Stimulated activated CD4-positive, alpha-beta T cell treated with anti-CD3 and anti-CD28 coated beads, Interleukin-15, amount 100 ng/mL, for 48 hours (primary cell): ENCODE results near the gene OR2T27.
"Not testable (repeated sequence)": the region's sequence is repeated elsewhere in the genome, so short reads cannot be mapped to it uniquely, and the experiment has no call there.

Experiments used
- DNase-seq, 2 donors: peaks; one replicate each; pipeline ENCODE4 v3.0.0-alpha.2; 2020; ENCODE audit warnings: low read depth in 2 of 2

OR2T27 gene

DNA sequence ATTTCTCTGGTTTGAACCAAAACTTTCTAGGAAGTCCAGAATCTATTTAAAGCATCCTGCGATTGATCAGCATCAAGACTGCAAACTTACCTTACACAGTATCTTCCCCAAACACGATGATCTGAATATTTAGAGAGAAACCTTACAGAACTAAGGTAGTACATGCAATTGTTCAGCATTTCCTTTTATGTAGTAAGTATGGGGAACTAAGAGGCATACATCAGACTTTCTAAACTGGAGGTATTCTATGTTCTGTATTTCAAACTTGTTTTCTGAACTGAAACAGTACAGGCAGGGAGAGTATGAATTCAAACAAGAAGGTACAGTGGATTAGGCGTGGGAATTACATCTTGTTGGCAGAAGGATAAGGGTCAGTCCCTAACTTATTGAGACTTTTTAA lies at the start of gene OR2T27:
Gene OR2T27 (minus strand): TSS at position 175 of the 400 bp plus-strand sequence. CDS start 4,644 bp downstream, outside the sequence.
- DNase-seq, result not testable (repeated sequence)

DNA sequence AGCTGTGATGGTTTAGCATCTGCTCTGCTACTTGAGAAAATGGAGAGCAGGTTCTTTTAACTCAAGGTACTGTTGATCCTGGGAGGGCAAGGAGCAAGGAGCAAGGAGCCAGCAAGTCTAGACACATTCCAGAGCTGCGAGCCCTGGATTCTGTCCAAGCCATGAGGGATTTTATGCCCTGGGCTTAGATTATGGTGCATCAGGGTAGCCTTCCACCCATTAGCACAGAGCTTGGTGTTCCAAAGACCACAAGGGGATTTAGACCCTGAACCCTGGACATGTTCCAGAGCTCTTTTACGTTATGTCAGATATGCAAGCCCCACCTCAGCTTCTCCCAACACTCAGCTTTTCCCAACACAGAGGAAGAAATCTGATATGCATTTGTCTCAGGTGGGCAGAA lies 49.3 kb upstream of the OR2T27 start:
- no peak for DNase-seq

- no peak for DNase-seq
Observed at GRCh38 chr1:248703674-248704073, 48.3 kb upstream of the OR2T27 start.

GRCh38 chr1:248702714-248703113 lies 47.4 kb upstream of the OR2T27 start, which contains the start of gene OR14I1:
OR14I1 (minus strand) TSS chr1:248702766.
- DNase-seq, result no peak

DNA sequence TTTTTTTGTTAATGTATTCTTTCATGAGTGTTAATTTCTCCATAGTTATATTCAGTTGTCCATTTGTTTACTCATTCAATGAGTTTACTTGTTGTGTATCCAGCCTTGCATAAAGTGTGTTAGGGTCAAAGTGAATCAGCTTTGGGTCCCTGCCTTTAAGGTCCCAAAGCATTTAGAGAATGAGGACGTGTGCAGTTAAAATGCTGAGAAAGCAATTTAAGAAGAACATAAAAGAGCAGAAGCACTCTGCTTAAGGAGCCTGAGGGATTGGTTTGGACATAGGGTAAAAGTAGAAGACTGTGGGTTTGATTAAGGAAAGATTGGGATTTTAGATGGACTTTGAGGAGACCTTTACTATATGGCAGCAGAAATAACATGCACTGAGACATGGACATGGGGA lies 43.8 kb upstream of the OR2T27 start:
- no peak for DNase-seq

GRCh38 chr1:248697907-248698306 lies 42.6 kb upstream of the OR2T27 start:
- DNase-seq, result no peak

GRCh38 chr1:248696774-248697173 lies 41.4 kb upstream of the OR2T27 start:
- DNase-seq, result no peak

- DNase-seq, result no peak
Observed at GRCh38 chr1:248696261-248696660, 40.9 kb upstream of the OR2T27 start.

DNA sequence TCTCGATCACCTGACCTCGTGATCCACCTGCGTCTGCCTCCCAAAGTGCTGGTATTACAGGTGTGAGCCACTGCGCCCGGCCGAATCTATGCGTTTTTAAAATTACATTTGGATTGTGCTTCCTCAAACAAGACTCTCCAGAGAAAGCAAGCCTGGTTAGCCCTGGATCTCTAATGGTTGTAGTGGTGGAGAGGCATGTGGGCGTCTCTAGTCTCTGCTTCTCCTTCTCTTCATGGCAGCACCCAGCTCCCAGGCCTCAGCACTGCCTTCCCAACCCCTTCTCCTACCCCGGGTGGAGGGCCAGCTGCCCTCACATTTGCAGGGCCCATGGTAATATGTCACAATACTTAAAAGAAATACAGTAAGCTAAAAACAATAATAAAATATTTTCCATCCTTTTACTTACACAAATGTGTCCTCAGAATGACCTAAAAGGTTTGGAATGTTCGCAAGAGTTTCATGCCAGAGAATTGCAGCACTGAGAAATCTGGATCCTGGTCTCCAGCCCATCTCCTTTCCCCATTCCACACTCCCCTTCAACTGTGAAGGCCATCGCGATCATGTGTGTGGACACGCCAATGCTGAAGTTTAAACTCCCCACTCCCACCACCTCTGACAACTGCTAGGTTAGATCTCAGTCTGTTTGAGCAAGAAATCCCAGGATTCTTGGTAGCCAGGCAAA lies 40.3 kb upstream of the OR2T27 start:
- DNase-seq, result no peak

- DNase-seq, result no peak
Observed at GRCh38 chr1:248691567-248692155, 36.3 kb upstream of the OR2T27 start.

- no peak for DNase-seq
Observed at GRCh38 chr1:248688527-248689298, 33.4 kb upstream of the OR2T27 start.

DNA sequence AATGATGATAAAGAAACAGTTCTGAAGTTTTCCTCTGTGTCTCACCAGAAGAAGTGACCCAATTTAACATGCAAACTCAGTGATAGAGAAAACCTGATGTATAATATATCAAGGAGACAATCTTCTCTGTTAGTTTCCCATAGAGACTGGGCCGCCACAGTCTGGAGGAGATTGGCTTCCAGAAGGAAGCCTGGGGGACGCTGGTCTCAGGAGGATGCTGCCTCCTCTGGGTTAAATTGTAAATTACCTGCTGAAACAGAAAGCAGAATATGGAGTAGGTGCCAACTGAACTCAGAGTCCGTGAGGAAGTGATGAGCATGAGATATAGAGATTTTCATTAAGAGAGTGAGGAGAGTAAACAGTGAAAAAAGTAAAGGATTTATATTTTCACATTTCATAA lies 31.5 kb upstream of the OR2T27 start:
- no peak for DNase-seq

DNA sequence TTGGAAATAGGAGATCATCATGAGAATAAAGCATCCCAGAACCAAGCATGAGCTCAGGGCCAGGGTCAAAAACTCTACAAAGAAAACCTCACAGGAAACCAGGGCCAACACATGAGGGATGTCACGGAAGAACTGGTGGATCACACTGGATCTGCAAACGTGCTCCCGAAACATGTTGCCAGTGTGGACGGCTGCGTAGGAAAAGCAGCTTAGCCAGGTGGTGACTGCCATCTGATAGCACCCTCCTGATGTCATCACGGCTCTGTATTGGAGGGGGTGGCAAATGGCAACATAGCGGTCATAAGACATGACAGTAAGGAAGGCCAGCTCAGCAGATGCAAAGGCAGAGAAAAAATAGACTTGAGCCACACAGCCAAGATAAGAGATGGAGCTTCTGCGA lies 26.3 kb upstream of the OR2T27 start:
- no peak for DNase-seq

GRCh38 chr1:248670003-248670402 lies 14.7 kb upstream of the OR2T27 start:
- no peak for DNase-seq

DNA sequence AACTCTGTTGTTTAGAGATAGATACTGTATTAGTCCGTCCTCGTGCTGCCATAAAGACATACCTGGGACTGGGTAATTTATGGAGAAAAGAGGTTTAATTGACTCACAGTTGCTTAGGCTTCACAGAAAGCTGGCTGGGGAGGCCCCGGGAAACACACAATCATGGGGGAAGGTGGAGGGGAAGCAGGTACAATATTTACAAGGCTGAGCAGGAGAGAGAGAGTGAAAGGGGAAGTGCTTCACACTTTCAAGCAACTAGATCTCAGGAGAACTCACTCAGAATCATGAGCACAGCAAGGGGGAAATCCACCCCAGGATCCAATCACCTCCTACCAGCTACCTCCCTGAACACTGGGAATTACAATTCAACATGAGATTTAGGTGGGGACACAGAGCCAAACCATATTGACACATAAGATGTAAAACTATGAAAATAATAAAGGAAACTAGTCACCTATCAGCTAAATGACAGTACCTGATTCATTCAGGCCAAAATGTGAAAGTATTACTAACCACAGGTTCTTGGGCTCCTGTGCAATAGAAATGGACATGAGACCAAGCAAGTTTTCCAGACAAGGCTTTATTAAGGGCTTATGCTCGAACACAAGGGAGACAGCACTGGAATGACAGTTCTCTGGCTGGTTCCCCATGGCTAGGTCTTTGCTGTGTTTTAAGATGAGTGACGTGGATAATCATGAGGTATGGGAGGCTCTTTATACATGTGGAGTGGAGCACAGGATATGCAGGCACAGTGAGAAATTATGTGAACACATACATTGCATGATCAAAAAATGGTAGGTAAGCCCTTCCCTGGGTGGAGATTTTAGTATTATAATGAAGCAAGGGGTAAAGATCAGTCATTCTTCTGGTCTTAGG lies 8.4 kb upstream of the OR2T27 start:
- not testable (repeated sequence) for DNase-seq

- not testable (repeated sequence) for DNase-seq
Observed at GRCh38 chr1:248656797-248657196, 1.5 kb upstream of the OR2T27 start.

DNA sequence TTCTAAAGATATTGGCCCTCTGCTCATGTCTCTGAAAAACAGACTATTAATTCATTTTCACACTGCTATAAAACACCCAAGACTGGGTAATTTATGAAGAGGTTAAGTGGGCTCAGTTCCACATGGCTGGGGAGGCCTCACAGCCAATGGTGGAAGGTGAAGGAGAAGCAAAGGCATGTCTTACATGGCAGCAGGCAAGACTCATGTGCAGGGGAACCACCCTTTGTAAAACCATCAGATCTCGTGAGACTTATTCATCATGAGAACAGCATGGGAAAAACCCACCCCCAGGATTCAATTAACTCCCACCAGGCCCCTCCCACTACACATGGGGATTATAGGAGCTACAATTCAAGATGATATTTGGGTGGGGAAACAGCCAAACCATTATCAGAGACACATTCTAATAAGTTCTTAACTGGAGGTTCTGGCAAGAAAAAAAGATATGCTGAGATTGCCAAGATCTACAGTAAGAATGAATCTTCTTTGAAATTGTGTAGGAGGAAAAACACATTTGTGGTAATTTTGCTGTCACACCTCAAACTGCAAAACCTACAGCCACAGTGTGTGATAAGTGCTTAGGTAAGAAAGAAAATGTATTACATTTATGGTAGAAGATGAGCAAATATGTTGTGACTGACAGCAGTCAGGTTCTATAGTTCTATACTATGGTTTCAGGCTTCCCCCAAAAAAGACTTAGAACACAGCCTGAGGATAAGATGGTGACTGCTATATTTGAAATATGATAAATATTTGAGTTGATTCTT lies 6.4 kb downstream of the OR2T27 start:
- DNase-seq, result not testable (repeated sequence)

- DNase-seq, result not testable (repeated sequence)
Observed at GRCh38 chr1:248645178-248645577, 10.2 kb downstream of the OR2T27 start, which contains the start of gene OR2T35. OR2T35 (minus strand) TSS chr1:248645278; CDS start chr1:248639258, 6,020 bp downstream.

GRCh38 chr1:248642971-248643651 lies 12.2 kb downstream of the OR2T27 start:
- not testable (repeated sequence) for DNase-seq

- DNase-seq, result not testable (repeated sequence)
Observed at GRCh38 chr1:248641583-248641982, 13.7 kb downstream of the OR2T27 start.
